Kidney epithelial cell (primary cell): ENCODE measurements around the gene CRB1. TPM values are rescaled to one million over a fixed set of nuclear protein-coding genes. Genes with fewer than 3 reads are reported as not detected.

ENCODE experiments used
- DNase-seq: peaks from one replicate; pipeline ENCODE4 v3.0.0-alpha.2; 2010; ENCODE audit warnings: low read depth
- H3K27me3 ChIP-seq: 2 replicates; pipeline ENCODE4 v1.6.0; 2011; ENCODE audit warnings: low read length; ENCODE audit not compliant: control insufficient read depth, insufficient read depth
- H3K36me3 ChIP-seq: 2 replicates; pipeline ENCODE4 v1.5.1; 2011; ENCODE audit warnings: low read length; ENCODE audit not compliant: control insufficient read depth, insufficient read depth
- H3K4me3 ChIP-seq: 2 replicates; pipeline ENCODE4 v1.5.1; 2011; ENCODE audit warnings: low read depth, mild to moderate bottlenecking, control low read depth, low read length
- total RNA-seq: library from RNA; depleted of rRNA; stranded (reverse); fragments of >200 nt; gene quantifications from 2 replicates; pipeline ENCODE4 v1.2.3, GENCODE V29; 2015
- TF ChIP-seq, protein P1 (sequence below): IDR thresholded peaks from 2 replicates; pipeline ENCODE4 v1.5.1; 2011; ENCODE audit warnings: mild to moderate bottlenecking, moderate library complexity, low read length, control low read depth, inconsistent platforms; ENCODE audit not compliant: insufficient read depth, poor library complexity, severe bottlenecking

CRB1 gene
- total RNA-seq, 1 donor from 2014 or later = 0.33 TPM

DNA sequence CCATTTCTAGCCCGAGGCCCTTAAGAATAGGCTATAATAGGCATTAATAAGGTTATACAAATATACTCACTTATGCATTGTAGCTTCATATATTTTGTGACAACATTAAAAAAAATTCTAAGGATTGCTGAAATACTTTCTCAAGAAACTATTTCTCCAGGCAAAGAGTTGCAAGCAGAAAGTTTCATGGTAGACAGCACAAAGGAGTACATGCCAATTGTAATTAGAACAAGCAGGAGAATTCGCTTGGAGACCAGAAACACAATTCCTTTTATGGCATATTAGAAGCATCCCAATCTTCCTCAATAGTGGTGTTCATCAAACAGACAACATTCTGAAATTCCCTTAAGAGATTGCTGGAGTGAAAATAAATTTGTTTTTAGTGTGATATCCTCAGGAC lies 122.8 kb downstream of the CRB1 start:
- TF ChIP-seq, protein P1, sequence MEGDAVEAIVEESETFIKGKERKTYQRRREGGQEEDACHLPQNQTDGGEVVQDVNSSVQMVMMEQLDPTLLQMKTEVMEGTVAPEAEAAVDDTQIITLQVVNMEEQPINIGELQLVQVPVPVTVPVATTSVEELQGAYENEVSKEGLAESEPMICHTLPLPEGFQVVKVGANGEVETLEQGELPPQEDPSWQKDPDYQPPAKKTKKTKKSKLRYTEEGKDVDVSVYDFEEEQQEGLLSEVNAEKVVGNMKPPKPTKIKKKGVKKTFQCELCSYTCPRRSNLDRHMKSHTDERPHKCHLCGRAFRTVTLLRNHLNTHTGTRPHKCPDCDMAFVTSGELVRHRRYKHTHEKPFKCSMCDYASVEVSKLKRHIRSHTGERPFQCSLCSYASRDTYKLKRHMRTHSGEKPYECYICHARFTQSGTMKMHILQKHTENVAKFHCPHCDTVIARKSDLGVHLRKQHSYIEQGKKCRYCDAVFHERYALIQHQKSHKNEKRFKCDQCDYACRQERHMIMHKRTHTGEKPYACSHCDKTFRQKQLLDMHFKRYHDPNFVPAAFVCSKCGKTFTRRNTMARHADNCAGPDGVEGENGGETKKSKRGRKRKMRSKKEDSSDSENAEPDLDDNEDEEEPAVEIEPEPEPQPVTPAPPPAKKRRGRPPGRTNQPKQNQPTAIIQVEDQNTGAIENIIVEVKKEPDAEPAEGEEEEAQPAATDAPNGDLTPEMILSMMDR = no peak
- no peak for DNase-seq
- Histone ChIP-seq H3K4me3 (no peak overlapping the region), H3K27me3 (no peaks in the 10 kb centered on the region), H3K36me3 (no peaks in the 10 kb centered on the region)

DNA sequence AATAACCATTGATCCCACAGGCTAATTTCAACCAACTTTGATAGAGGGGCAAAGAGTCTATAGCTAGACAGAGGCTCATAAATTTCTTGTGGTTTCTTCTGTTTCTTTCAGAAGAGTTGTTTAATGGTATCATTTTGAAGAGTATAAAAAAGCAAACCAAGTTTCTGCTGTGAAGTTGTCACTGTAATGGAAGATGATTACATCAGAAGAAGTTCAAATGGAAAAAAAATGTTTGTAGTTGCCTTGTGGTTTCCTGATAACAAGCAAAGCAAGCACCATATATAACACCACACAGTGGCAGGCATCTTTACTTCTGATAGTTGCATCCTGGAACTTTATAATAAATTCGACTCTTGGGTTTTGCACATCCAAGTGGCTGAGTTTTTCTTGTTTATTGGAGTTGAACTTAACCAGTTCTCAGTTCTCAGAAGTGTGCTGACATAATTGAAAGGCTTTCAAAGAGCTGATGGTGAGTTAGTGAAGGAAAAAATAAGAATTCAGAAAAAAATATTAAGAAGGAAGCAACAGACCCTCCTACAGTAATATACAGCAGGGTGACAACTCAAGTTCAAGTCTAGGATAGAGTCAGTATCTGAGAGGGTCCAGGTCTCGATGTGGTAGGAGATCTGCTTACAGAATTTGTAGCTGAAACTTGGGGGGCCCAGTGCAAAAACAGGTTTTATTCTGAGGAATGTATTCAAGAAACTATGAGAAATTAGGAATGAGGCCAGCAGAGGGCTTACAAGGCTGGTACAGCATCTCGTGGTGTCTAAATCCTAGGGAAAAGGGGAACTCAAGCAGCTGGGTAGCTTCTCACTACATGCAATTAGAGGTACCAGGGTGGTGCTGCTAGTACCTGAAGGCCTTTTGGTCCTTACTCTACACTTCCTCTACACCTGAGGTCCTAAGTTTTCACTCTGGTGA lies 123.5 kb downstream of the CRB1 start:
- no peak overlapping the region for H3K4me3 ChIP-seq
- no peak for DNase-seq
- TF ChIP-seq, protein P1 = no peak
- H3K36me3 ChIP-seq = no peaks in the 10 kb centered on the region
- no peaks in the 10 kb centered on the region for H3K27me3 ChIP-seq

DNA sequence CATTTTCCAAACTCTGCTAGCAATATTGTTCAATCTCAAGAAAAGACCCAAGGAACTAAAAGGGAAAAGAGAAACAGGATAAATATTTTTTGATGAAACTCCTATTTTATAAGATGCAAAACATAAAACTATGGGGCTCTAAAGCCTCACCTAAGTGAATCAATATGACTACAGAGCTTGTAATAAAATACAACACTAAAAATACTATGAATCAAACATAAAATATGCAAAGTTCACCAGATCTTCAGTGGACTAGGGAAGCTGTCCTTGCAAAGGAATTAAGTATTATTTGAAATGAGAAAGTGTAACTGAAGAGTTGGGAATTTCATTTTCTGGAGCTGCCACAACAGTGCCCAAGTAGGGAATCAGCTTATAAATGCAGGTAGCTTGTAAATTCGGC lies 124.5 kb downstream of the CRB1 start:
- TF ChIP-seq, protein P1 = no peak
- no peak for DNase-seq
- no peaks in the 10 kb centered on the region for H3K36me3 ChIP-seq

DNA sequence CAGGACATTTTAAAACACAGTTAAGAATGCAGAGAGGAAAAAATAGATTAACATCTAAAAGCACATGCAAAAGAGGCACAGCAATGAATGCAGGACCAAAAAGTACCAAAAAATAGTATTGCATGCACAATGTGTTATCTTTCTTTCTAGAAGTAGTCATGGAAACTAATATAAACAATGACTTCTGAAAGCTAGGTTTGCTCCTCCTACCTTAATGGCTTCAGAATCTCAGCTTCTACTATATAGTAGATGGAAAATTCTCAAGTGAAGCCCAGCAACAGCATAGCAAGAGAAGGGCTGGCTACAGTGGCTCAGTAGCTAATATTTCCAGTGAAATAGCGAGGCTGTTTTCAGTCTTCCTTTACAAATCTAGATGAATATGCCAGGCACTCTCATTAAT lies 125.1 kb downstream of the CRB1 start:
- no peaks in the 10 kb centered on the region for H3K36me3 ChIP-seq
- no peak for DNase-seq
- no peaks in the 10 kb centered on the region for H3K27me3 ChIP-seq
- TF ChIP-seq, protein P1 = no peak
- no peak overlapping the region for H3K4me3 ChIP-seq

More for the DNA sequence above, 124.5 kb downstream of the CRB1 start:
- H3K4me3 ChIP-seq = no peak overlapping the region
- no peaks in the 10 kb centered on the region for H3K27me3 ChIP-seq

DNA sequence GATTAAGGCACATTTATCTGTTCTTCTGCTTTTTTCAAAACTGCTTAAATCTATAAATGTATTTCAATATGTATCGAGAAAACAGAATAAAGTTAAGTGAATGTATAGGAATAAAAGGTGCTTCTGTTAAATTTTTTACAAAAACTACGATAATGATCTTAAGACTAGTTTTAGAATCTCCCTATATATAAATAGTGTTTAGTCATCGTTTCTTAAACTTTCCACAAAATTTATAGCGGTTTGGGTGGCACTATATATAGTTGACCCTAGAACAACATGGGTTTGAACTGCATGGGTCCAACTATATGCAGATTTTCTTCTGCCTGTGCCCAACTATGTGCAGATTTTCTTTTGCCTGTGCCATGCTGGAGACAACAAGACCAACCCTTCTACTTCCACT lies 125.7 kb downstream of the CRB1 start:
- H3K36me3 ChIP-seq = no peaks in the 10 kb centered on the region
- no peak for DNase-seq
- no peak overlapping the region for H3K4me3 ChIP-seq
- H3K27me3 ChIP-seq = no peaks in the 10 kb centered on the region
- TF ChIP-seq, protein P1 = no peak
